Measurements from ENCODE around the gene ZNF593.

The ZNF593 gene

GRCh38 chr1:26169669-26170471, at the start of gene ZNF593:
TSS of gene ZNF593 (plus strand) at chr1:26169908. CDS start at chr1:26169984, 76 bp downstream.
- peak; percentile 97 for DNase-seq

GRCh38 chr1:26121854-26122773, 47.6 kb upstream of the ZNF593 start:
- DNase-seq = peak; percentile 71

GRCh38 chr1:26122988-26123973, 46.4 kb upstream of the ZNF593 start:
- peak; percentile 86 for DNase-seq

GRCh38 chr1:26124418-26125331, 45.0 kb upstream of the ZNF593 start:
- DNase-seq = no peak

- DNase-seq = no peak
Measured at GRCh38 chr1:26125382-26125781, 44.3 kb upstream of the ZNF593 start.

- no peak for DNase-seq
Measured at GRCh38 chr1:26125946-26126320, 43.8 kb upstream of the ZNF593 start.

- peak; percentile 98 for DNase-seq
Measured at GRCh38 chr1:26126321-26127084, 43.2 kb upstream of the ZNF593 start.

GRCh38 chr1:26127235-26128163, 42.2 kb upstream of the ZNF593 start:
- peak; percentile 62 for DNase-seq

GRCh38 chr1:26129778-26130177, 39.9 kb upstream of the ZNF593 start:
- DNase-seq = no peak

GRCh38 chr1:26130695-26131094, 39.0 kb upstream of the ZNF593 start:
- DNase-seq = no peak

- DNase-seq = peak; percentile 56
Measured at GRCh38 chr1:26132128-26132833, 37.4 kb upstream of the ZNF593 start.

- DNase-seq = no peak
Measured at GRCh38 chr1:26132834-26133167, 36.9 kb upstream of the ZNF593 start.

- DNase-seq = no peak
Measured at GRCh38 chr1:26134466-26134865, 35.2 kb upstream of the ZNF593 start.

GRCh38 chr1:26138974-26139558, 30.6 kb upstream of the ZNF593 start:
- no peak for DNase-seq

GRCh38 chr1:26142159-26142558, 27.5 kb upstream of the ZNF593 start:
- DNase-seq = peak; percentile 51

GRCh38 chr1:26145041-26145959, 24.4 kb upstream of the ZNF593 start:
- peak; percentile 92 for DNase-seq

GRCh38 chr1:26145960-26146294, 23.8 kb upstream of the ZNF593 start:
- no peak for DNase-seq

- no peak for DNase-seq
Measured at GRCh38 chr1:26148887-26149286, 20.8 kb upstream of the ZNF593 start.
